GM19239 (cell line): ENCODE data around the gene ELAVL1.
"Not testable (repeated sequence)": the region's sequence is repeated elsewhere in the genome, so short reads cannot be mapped to it uniquely, and the experiment has no call there.

ENCODE experiments used
- DNase-seq: peaks from one replicate; pipeline ENCODE4 v3.0.0; 2011; ENCODE audit warnings: low spot score; ENCODE audit not compliant: insufficient read length
- FAIRE-seq: peaks from 2 replicates; lab custom pipeline; 2011; peaks lifted over from hg19 to GRCh38; lab: Jason Lieb, UNC

ELAVL1 gene

GRCh38 chr19:7944177-7944761, 61.2 kb downstream of the ELAVL1 start:
- DNase-seq: peak; percentile 61
- no peak for FAIRE-seq

GRCh38 chr19:7943444-7944176, 61.8 kb downstream of the ELAVL1 start, which contains the start of gene TIMM44:
TIMM44 (minus strand) TSS chr19:7943666; CDS start chr19:7943651, 15 bp downstream.
- DNase-seq (peak; percentile 95), FAIRE-seq (peak; percentile 99)

GRCh38 chr19:7942981-7943443, 62.4 kb downstream of the ELAVL1 start:
- DNase-seq (no peak), FAIRE-seq (no peak)

- no peak for FAIRE-seq
- DNase-seq: no peak
Observed at GRCh38 chr19:7941895-7942596, 63.4 kb downstream of the ELAVL1 start.

GRCh38 chr19:7940841-7941240, 64.6 kb downstream of the ELAVL1 start:
- FAIRE-seq (no peak), DNase-seq (no peak)

- DNase-seq (no peak), FAIRE-seq (no peak)
Observed at GRCh38 chr19:7934766-7935165, 70.7 kb downstream of the ELAVL1 start.

- DNase-seq: no peak
- FAIRE-seq: no peak
Observed at GRCh38 chr19:7933828-7934725, 71.4 kb downstream of the ELAVL1 start.

- FAIRE-seq (no peak), DNase-seq (no peak)
Observed at GRCh38 chr19:7933411-7933810, 72.0 kb downstream of the ELAVL1 start.

GRCh38 chr19:7932930-7933300, 72.5 kb downstream of the ELAVL1 start:
- FAIRE-seq (no peak), DNase-seq (no peak)

- DNase-seq: no peak
- no peak for FAIRE-seq
Observed at GRCh38 chr19:7932276-7932929, 73.0 kb downstream of the ELAVL1 start.

- FAIRE-seq: no peak
Observed at GRCh38 chr19:7931221-7932061, 74.0 kb downstream of the ELAVL1 start.

GRCh38 chr19:7930765-7931164, 74.7 kb downstream of the ELAVL1 start:
- no peak for DNase-seq
- FAIRE-seq: no peak

More at GRCh38 chr19:7931221-7932061, 74.0 kb downstream of the ELAVL1 start:
- DNase-seq: no peak

- FAIRE-seq: not testable (repeated sequence)
Observed at GRCh38 chr19:7930030-7930429, 75.4 kb downstream of the ELAVL1 start.

GRCh38 chr19:7928741-7929701, 76.4 kb downstream of the ELAVL1 start:
- DNase-seq (peak; percentile 69), FAIRE-seq (no peak)

More at GRCh38 chr19:7930030-7930429, 75.4 kb downstream of the ELAVL1 start:
- DNase-seq: not testable (repeated sequence)

GRCh38 chr19:7928334-7928706, 77.1 kb downstream of the ELAVL1 start:
- DNase-seq (no peak), FAIRE-seq (no peak)

GRCh38 chr19:7927605-7928333, 77.7 kb downstream of the ELAVL1 start:
- DNase-seq (no peak), FAIRE-seq (no peak)
